Liver (tissue), 3 donors: ENCODE measurements around the gene TUBA3E.
A peak's percentile ranks its signal among the peaks of the same experiment; 100 is the strongest.
"Not testable (repeated sequence)": the region's sequence is repeated elsewhere in the genome, so short reads cannot be mapped to it uniquely, and the experiment has no call there.

Experiments used
- CTCF ChIP-seq: fragments of 150-350 bp; IDR thresholded peaks from 2 replicates; pipeline ENCODE4 v1.5.1; 2017; ENCODE audit warnings: improper control_type of control experiment, low read depth, low read length; ENCODE audit not compliant: missing input control
- GABPA ChIP-seq, 2 donors: IDR thresholded peaks in 1 of 2; conservative IDR thresholded peaks in 1 of 2; 2 replicates each; pipeline ENCODE4 v1.6.1; 2016; ENCODE audit warnings: antibody characterized with exemption in 2 of 2, mild to moderate bottlenecking in 1 of 2, moderate library complexity in 1 of 2
- REST ChIP-seq: IDR thresholded peaks from 2 replicates; pipeline ENCODE4 v1.6.1; 2016; ENCODE audit warnings: antibody characterized with exemption, mild to moderate bottlenecking
- SP1 ChIP-seq: IDR thresholded peaks from 2 replicates; pipeline ENCODE4 v1.6.1; 2018; ENCODE audit warnings: antibody characterized with exemption, mild to moderate bottlenecking
- TAF1 ChIP-seq: conservative IDR thresholded peaks from 2 replicates; pipeline ENCODE4 v1.6.1; 2016; ENCODE audit warnings: antibody characterized with exemption, mild to moderate bottlenecking
- TF ChIP-seq, protein P1 (sequence below): IDR thresholded peaks from 2 replicates; pipeline ENCODE4 v1.6.1; 2016; ENCODE audit warnings: antibody characterized with exemption
- donor health status: healthy.
- donor health status: healthy.

DNA sequence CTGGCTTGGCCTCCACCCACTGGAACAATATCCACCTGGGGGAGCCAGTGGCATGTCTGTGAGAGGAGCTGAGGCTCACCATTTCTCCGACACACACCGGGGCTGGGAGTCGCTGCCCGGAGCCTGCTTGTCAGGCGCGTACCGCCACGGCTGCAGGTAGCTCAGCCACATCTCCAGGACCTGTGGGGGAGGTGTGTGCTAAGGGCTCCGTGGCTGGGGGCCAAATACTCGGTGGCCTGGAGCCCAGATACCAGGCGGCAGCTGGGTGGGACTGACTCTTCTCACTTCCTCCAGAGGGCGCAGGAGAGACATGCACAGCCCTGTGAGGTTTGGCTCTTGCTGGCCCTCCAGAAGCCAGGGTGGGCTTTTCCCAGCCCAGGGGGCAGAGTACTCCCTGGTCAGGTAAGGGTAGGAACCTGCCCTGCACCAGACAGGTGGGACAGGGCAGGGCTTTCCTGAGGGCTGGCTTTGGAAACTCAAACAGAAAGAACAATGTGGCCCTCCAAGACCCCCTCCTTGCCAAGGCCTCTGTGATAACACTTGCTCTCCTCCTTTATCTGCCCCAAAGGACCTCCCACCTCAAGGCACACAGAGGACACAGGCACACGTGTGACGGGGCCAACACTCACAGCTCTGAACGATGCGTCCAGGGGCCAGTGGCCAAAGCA lies 42.1 kb downstream of the TUBA3E start:
- TF ChIP-seq SP1; TAF1; REST; GABPA (IDR thresholded peaks at IDR 0.05 in 1 of 2, conservative IDR thresholded peaks at IDR 0.05 in 1 of 2): not testable (repeated sequence)
- TF ChIP-seq CTCF: peak; percentile 41
- TF ChIP-seq, protein P1, sequence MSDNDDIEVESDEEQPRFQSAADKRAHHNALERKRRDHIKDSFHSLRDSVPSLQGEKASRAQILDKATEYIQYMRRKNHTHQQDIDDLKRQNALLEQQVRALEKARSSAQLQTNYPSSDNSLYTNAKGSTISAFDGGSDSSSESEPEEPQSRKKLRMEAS: not testable (repeated sequence)
